WTC11 (cell line): ENCODE measurements around the gene ECT2. TPM values are rescaled to one million over a fixed set of nuclear protein-coding genes. Genes with fewer than 3 reads are reported as not detected.

ENCODE experiments used
- ATAC-seq: fragments of 200-7000 bp; cut with Tn5 transposase; 2 replicates; pipeline ENCODE4 v1.10.0; 2021; ENCODE audit warnings: mild to moderate bottlenecking, moderate library complexity
- CTCF ChIA-PET: fragments of 300-600 bp; sonication (Branson Sonifier 250); formaldehyde crosslinking; loops from one replicate; lab custom pipeline; 2021; ENCODE audit warnings: antibody characterized with exemption; lab: Charles Lee
- POLR2A ChIA-PET: fragments of 350-600 bp; sonication (Branson Sonifier 250); formaldehyde crosslinking; loops from one replicate; lab custom pipeline; 2021; ENCODE audit warnings: antibody characterized with exemption; lab: Charles Lee
- DNase-seq: peaks from one replicate; pipeline ENCODE4 v3.0.0; 2021; ENCODE audit warnings: low spot score
- H3K27ac Mint-ChIP-seq: 2 replicates; pipeline ENCODE4 v1.8.0; 2021; ENCODE audit warnings: mixed read lengths
- H3K27me3 Mint-ChIP-seq: 2 replicates; pipeline ENCODE4 v1.8.0; 2021; ENCODE audit warnings: low read depth, mild to moderate bottlenecking, moderate library complexity, mixed read lengths
- H3K36me3 Mint-ChIP-seq: 2 replicates; pipeline ENCODE4 v1.8.0; 2021; ENCODE audit warnings: mixed read lengths
- H3K4me1 Mint-ChIP-seq: 2 replicates; pipeline ENCODE4 v1.8.0; 2022; ENCODE audit warnings: mixed read lengths
- H3K4me3 Mint-ChIP-seq: 2 replicates; pipeline ENCODE4 v1.8.0; 2021; ENCODE audit warnings: mild to moderate bottlenecking, moderate library complexity, mixed read lengths
- H3K9me3 Mint-ChIP-seq: 2 replicates; pipeline ENCODE4 v1.8.0; 2021; ENCODE audit warnings: mixed read lengths
- AR ChIP-seq: fragments of 250-450 bp; sonication (Bioruptor Pico); IDR thresholded peaks from 2 replicates; pipeline ENCODE4 v1.9.0; 2021; ENCODE audit warnings: mild to moderate bottlenecking
- ATF3 ChIP-seq: sonication (generic); formaldehyde crosslinking; conservative IDR thresholded peaks from 2 replicates; pipeline ENCODE4 v1.8.1; 2022; ENCODE audit warnings: mild to moderate bottlenecking, missing genetic modification reagents
- CBFB ChIP-seq: sonication (generic); formaldehyde crosslinking; IDR thresholded peaks from 2 replicates; pipeline ENCODE4 v1.8.1; 2022; ENCODE audit warnings: mild to moderate bottlenecking, low read depth, missing genetic modification reagents
- IRF1 ChIP-seq: sonication (generic); formaldehyde crosslinking; IDR thresholded peaks from 2 replicates; pipeline ENCODE4 v1.8.0; 2023; ENCODE audit warnings: missing genetic modification reagents
- PRDM15 ChIP-seq: sonication (generic); formaldehyde crosslinking; IDR thresholded peaks from 2 replicates; pipeline ENCODE4 v1.8.0; 2022; ENCODE audit warnings: missing genetic modification reagents
- STAT6 ChIP-seq: sonication (generic); formaldehyde crosslinking; conservative IDR thresholded peaks from 2 replicates; pipeline ENCODE4 v1.8.1; 2023; ENCODE audit warnings: mild to moderate bottlenecking, low read depth, missing genetic modification reagents, moderate library complexity
- TEAD1 ChIP-seq: sonication (generic); formaldehyde crosslinking; IDR thresholded peaks from 2 replicates; pipeline ENCODE4 v1.8.0; 2022; ENCODE audit warnings: mild to moderate bottlenecking, missing genetic modification reagents
- ZNF281 ChIP-seq: sonication (generic); formaldehyde crosslinking; IDR thresholded peaks from 2 replicates; pipeline ENCODE4 v1.8.0; 2023; ENCODE audit warnings: mild to moderate bottlenecking, missing genetic modification reagents
- ZNF532 ChIP-seq: fragments of 250-450 bp; sonication (Bioruptor Pico); IDR thresholded peaks from 2 replicates; pipeline ENCODE4 v1.9.0; 2021; ENCODE audit warnings: mild to moderate bottlenecking, borderline replicate concordance
- total RNA-seq: library from RNA; stranded (reverse); gene quantifications from 3 replicates; pipeline ENCODE4 v1.2.3, GENCODE V29; 2021

ECT2 gene
- total RNA-seq, 1 experiment from 2014 or later, result 97.7 TPM

GRCh38 chr3:172787746-172788145 lies 37.2 kb downstream of the ECT2 start (continued):
- TF ChIP-seq ATF3 (CRISPR knock-in tag), result no peak

- no peak overlapping the region for H3K4me3 Mint-ChIP-seq
- peaks cover 22% of the 10 kb centered on the region for H3K36me3 Mint-ChIP-seq
- POLR2A ChIA-PET, result interaction anchor here (0.6 kb wide), 1 partner anchor 11 kb away, joined by 4 read pairs; no protein-coding TSS in a partner anchor
- H3K9me3 Mint-ChIP-seq, result no peaks in the 10 kb centered on the region
- DNase-seq, result no peak
- no peak for ATAC-seq
- H3K27ac Mint-ChIP-seq, result no peak overlapping the region
- H3K27me3 Mint-ChIP-seq, result no peaks in the 10 kb centered on the region
- H3K4me1 Mint-ChIP-seq, result no peaks in the 10 kb centered on the region
- CTCF ChIA-PET, result no interaction called here
- TF ChIP-seq IRF1 (CRISPR knock-in tag), result no peak
- no peak for TF ChIP-seq PRDM15 (CRISPR knock-in tag)
- no peak for TF ChIP-seq ZNF532 (CRISPR knock-in tag)
- TF ChIP-seq AR, result no peak
- no peak for TF ChIP-seq TEAD1 (CRISPR knock-in tag)
- TF ChIP-seq, all 79 proteins: peak for 0
Observed at GRCh38 chr3:172799246-172799645, 48.7 kb downstream of the ECT2 start.

- Mint-ChIP-seq H3K36me3 (peaks cover 19% of the 10 kb centered on the region), H3K27me3 (no peaks in the 10 kb centered on the region), H3K9me3 (no peaks in the 10 kb centered on the region), H3K27ac (no peak overlapping the region), H3K4me3 (no peak overlapping the region), H3K4me1 (no peaks in the 10 kb centered on the region)
- ChIA-PET POLR2A (interaction anchor here (1.0 kb wide), 1 partner anchor 19 kb away, joined by 3 read pairs; no protein-coding TSS in a partner anchor), CTCF (no interaction called here)
- DNase-seq (no peak), ATAC-seq (no peak)
- TF ChIP-seq CBFB (CRISPR knock-in tag), result no peak
- no peak for TF ChIP-seq STAT6 (CRISPR knock-in tag)
- TF ChIP-seq ZNF281 (CRISPR knock-in tag), result no peak
Observed at GRCh38 chr3:172800156-172800555, 49.6 kb downstream of the ECT2 start.
